HepG2 (cell line): ENCODE data around the gene FABP6.

Experiments
- EZH2 ChIP-seq: conservative IDR thresholded peaks from 2 replicates; pipeline ENCODE4 v1.6.1; 2012; ENCODE audit warnings: mild to moderate bottlenecking, low read depth, low read length, moderate library complexity
- KDM5A ChIP-seq: fragments of 200-600 bp; sonication (generic); IDR thresholded peaks from 2 replicates; pipeline ENCODE4 v1.7.0; 2018; ENCODE audit warnings: antibody characterized with exemption, mild to moderate bottlenecking, low read length, borderline replicate concordance
- MTA3 ChIP-seq: sonication (generic); formaldehyde crosslinking; IDR thresholded peaks from 2 replicates; pipeline ENCODE4 v1.4.0; 2020; ENCODE audit warnings: missing genetic modification reagents
- POLR2AphosphoS5 ChIP-seq: IDR thresholded peaks from 2 replicates; pipeline ENCODE4 v1.6.1; 2012; ENCODE audit warnings: low read depth, low read length
- THYN1 ChIP-seq: sonication (generic); formaldehyde crosslinking; IDR thresholded peaks from 2 replicates; pipeline ENCODE4 v1.8.1; 2023; ENCODE audit warnings: low read depth, mild to moderate bottlenecking, moderate library complexity, missing genetic modification reagents, borderline replicate concordance

- no peak for TF ChIP-seq EZH2
- no peak for TF ChIP-seq POLR2AphosphoS5
- TF ChIP-seq THYN1 (CRISPR knock-in tag), result no peak
- no peak for TF ChIP-seq MTA3
- no peak for TF ChIP-seq KDM5A
Observed at GRCh38 chr5:160188141-160189015, 40.9 kb upstream of the FABP6 start.
